H9 (cell line): ENCODE measurements around the gene KBTBD6. TPM values are rescaled to one million over a fixed set of nuclear protein-coding genes. Genes with fewer than 3 reads are reported as not detected.
A peak's percentile ranks its signal among the peaks of the same experiment; 100 is the strongest.

Experiments used
- DNase-seq: peaks from one replicate; pipeline ENCODE4 v3.0.0-alpha.2; 2017
- H2AFZ ChIP-seq: one replicate; pipeline ENCODE4 v1.6.1; 2013; ENCODE audit warnings: mild to moderate bottlenecking, low read length, control low read depth, moderate library complexity
- H2AK5ac ChIP-seq: 2 replicates; pipeline ENCODE4 v1.6.1; 2013; ENCODE audit warnings: low read length, control low read depth, mixed read lengths; ENCODE audit not compliant: insufficient read length
- H2BK120ac ChIP-seq: one replicate; pipeline ENCODE4 v1.6.1; 2013; ENCODE audit warnings: low read depth, mild to moderate bottlenecking, low read length, control low read depth, inconsistent platforms; ENCODE audit not compliant: poor library complexity, severe bottlenecking
- H2BK12ac ChIP-seq: 2 replicates; pipeline ENCODE4 v1.6.1; 2013; ENCODE audit warnings: low read length, control low read depth, mixed read lengths, low read depth; ENCODE audit not compliant: insufficient read length
- H2BK15ac ChIP-seq: 2 replicates; pipeline ENCODE4 v1.6.1; 2013; ENCODE audit warnings: low read depth, low read length, control low read depth
- H2BK20ac ChIP-seq: one replicate; pipeline ENCODE4 v1.6.1; 2013; ENCODE audit warnings: low read depth, mild to moderate bottlenecking, low read length, control low read depth, inconsistent platforms; ENCODE audit not compliant: poor library complexity, severe bottlenecking
- H2BK5ac ChIP-seq: 2 replicates; pipeline ENCODE4 v1.6.1; 2013; ENCODE audit warnings: low read length, control low read depth, mixed read lengths; ENCODE audit not compliant: insufficient read length
- H3K14ac ChIP-seq: 2 replicates; pipeline ENCODE4 v1.6.1; 2013; ENCODE audit warnings: low read length, control low read depth; ENCODE audit not compliant: insufficient read depth
- H3K18ac ChIP-seq: 2 replicates; pipeline ENCODE4 v1.6.1; 2013; ENCODE audit warnings: low read depth, mild to moderate bottlenecking, mixed read lengths, low read length, control low read depth; ENCODE audit not compliant: insufficient read length
- H3K23ac ChIP-seq: 2 replicates; pipeline ENCODE4 v1.6.1; 2013; ENCODE audit warnings: low read length, control low read depth, mixed read lengths, low read depth; ENCODE audit not compliant: insufficient read length
- H3K23me2 ChIP-seq: 2 replicates; pipeline ENCODE4 v1.6.1; 2013; ENCODE audit warnings: low read depth, mild to moderate bottlenecking, mixed read lengths, low read length, control low read depth; ENCODE audit not compliant: insufficient read length, poor library complexity, severe bottlenecking
- H3K27ac ChIP-seq: 2 replicates; pipeline ENCODE4 v1.5.1; 2013; ENCODE audit warnings: low read length, control low read depth, mixed read lengths, low read depth; ENCODE audit not compliant: insufficient read length
- H3K27me3 ChIP-seq: 2 replicates; pipeline ENCODE4 v1.6.1; 2013; ENCODE audit warnings: low read length, control low read depth, inconsistent platforms; ENCODE audit not compliant: insufficient read depth
- H3K4ac ChIP-seq: 2 replicates; pipeline ENCODE4 v1.6.1; 2013; ENCODE audit warnings: low read depth, mild to moderate bottlenecking, control low read depth, inconsistent platforms, low read length, moderate library complexity
- H3K4me1 ChIP-seq: 2 replicates; pipeline ENCODE4 v1.6.1; 2013; ENCODE audit warnings: low read length, control low read depth, inconsistent platforms; ENCODE audit not compliant: insufficient read depth
- H3K4me2 ChIP-seq: 2 replicates; pipeline ENCODE4 v1.6.1; 2013; ENCODE audit warnings: low read length, control low read depth, mixed read lengths; ENCODE audit not compliant: insufficient read length, insufficient read depth
- H3K56ac ChIP-seq: 2 replicates; pipeline ENCODE4 v1.6.1; 2013; ENCODE audit warnings: low read depth, mild to moderate bottlenecking, mixed read lengths, low read length, control low read depth; ENCODE audit not compliant: insufficient read length
- H3K79me1 ChIP-seq: 2 replicates; pipeline ENCODE4 v1.6.1; 2013; ENCODE audit warnings: low read depth, mild to moderate bottlenecking, moderate library complexity, low read length, control low read depth, inconsistent platforms; ENCODE audit not compliant: insufficient read depth, poor library complexity, severe bottlenecking
- H3K79me2 ChIP-seq: 2 replicates; pipeline ENCODE4 v1.6.1; 2013; ENCODE audit warnings: low read length, control low read depth, inconsistent platforms; ENCODE audit not compliant: insufficient read depth
- H3K9ac ChIP-seq: 2 replicates; pipeline ENCODE4 v1.6.1; 2013; ENCODE audit warnings: low read length, control low read depth, mixed read lengths; ENCODE audit not compliant: insufficient read length; ENCODE audit errors: extremely low read depth
- H3K9me3 ChIP-seq: one replicate; pipeline ENCODE4 v1.6.1; 2013; ENCODE audit warnings: low read depth, low read length, inconsistent platforms; ENCODE audit not compliant: control insufficient read depth
- H3T11ph ChIP-seq: one replicate; pipeline ENCODE4 v1.6.1; 2013; ENCODE audit warnings: mild to moderate bottlenecking, low read length, control low read depth, inconsistent platforms
- H4K20me1 ChIP-seq: one replicate; pipeline ENCODE4 v1.6.1; 2013; ENCODE audit not compliant: control insufficient read depth, insufficient read length, insufficient read depth
- H4K5ac ChIP-seq: 2 replicates; pipeline ENCODE4 v1.6.1; 2013; ENCODE audit warnings: low read depth, mild to moderate bottlenecking, mixed read lengths, low read length, control low read depth; ENCODE audit not compliant: insufficient read length
- H4K8ac ChIP-seq: replicated peaks from 2 replicates; pipeline ENCODE4 v1.6.1; 2013; ENCODE audit warnings: low read length, control low read depth, mixed read lengths, low read depth; ENCODE audit not compliant: insufficient read length
- H4K91ac ChIP-seq: 2 replicates; pipeline ENCODE4 v1.6.1; 2013; ENCODE audit warnings: low read depth, mild to moderate bottlenecking, moderate library complexity, mixed read lengths, low read length, control low read depth; ENCODE audit not compliant: insufficient read length
- H3K27ac Mint-ChIP-seq, 3 experiments: 2 replicates in 2 of 3; 3 replicates in 1 of 3; pipeline ENCODE4 v1.8.0; 2020 to 2021; ENCODE audit warnings: mixed read lengths in 3 of 3, mild to moderate bottlenecking in 1 of 3, moderate library complexity in 1 of 3
- H3K27me3 Mint-ChIP-seq: 2 replicates; pipeline ENCODE4 v1.8.0; 2021; ENCODE audit warnings: low read depth, mild to moderate bottlenecking, moderate library complexity, mixed read lengths
- H3K36me3 Mint-ChIP-seq, 3 experiments: 2 replicates in 2 of 3; 3 replicates in 1 of 3; pipeline ENCODE4 v1.8.0; 2020 to 2021; ENCODE audit warnings: low read depth in 3 of 3, mixed read lengths in 3 of 3; ENCODE audit not compliant: insufficient read depth in 1 of 3
- H3K4me1 Mint-ChIP-seq, 2 experiments: 2 replicates each; pipeline ENCODE4 v1.8.0; 2020; ENCODE audit warnings: mixed read lengths in 2 of 2
- H3K4me3 Mint-ChIP-seq, 2 experiments: 2 replicates in 1 of 2; 3 replicates in 1 of 2; pipeline ENCODE4 v1.8.0; 2020 to 2021; ENCODE audit warnings: mild to moderate bottlenecking in 2 of 2, mixed read lengths in 2 of 2, moderate library complexity in 1 of 2
- H3K9me3 Mint-ChIP-seq, 2 experiments: 2 replicates in 1 of 2; 3 replicates in 1 of 2; pipeline ENCODE4 v1.8.0; 2020; ENCODE audit warnings: mild to moderate bottlenecking in 2 of 2, mixed read lengths in 2 of 2, moderate library complexity in 1 of 2
- CTCF ChIP-seq: fragments of 200-600 bp; sonication (generic); conservative IDR thresholded peaks from 3 replicates; pipeline ENCODE4 v1.8.0; 2021; ENCODE audit warnings: antibody characterized with exemption, mild to moderate bottlenecking
- WGBS: extraction: QIAGEN DNeasy Blood & Tissue Kit; methylation state at CpG from one replicate; pipeline ENCODE4 v1.1.7; 2013; ENCODE audit warnings: missing lambda C conversion rate, low lambda C conversion rate, mixed read lengths; ENCODE audit not compliant: insufficient read length; ENCODE audit errors: extremely low coverage; 5-methylcytosine and 5-hydroxymethylcytosine counted together
- total RNA-seq: library from RNA; stranded (reverse); gene quantifications from 2 replicates; pipeline ENCODE4 v1.2.1, GENCODE V29; 2021

KBTBD6 gene
- total RNA-seq, 1 experiment from 2014 or later = 11.5 TPM

- Histone ChIP-seq H3K18ac (peak overlapping the region; percentile 27), H2BK120ac (no peak overlapping the region), H4K8ac (no peak overlapping the region), H4K91ac (no peak overlapping the region), H3K79me1 (no peaks in the 10 kb centered on the region), H2BK12ac (no peak overlapping the region), H3K23me2 (no peaks in the 10 kb centered on the region), H3K23ac (no peak overlapping the region), H3K4ac (no peak overlapping the region), H3K79me2 (no peaks in the 10 kb centered on the region), H4K20me1 (no peaks in the 10 kb centered on the region), H2AK5ac (no peak overlapping the region), H4K5ac (no peak overlapping the region), H2AFZ (no peak overlapping the region), H3K27me3 (no peaks in the 10 kb centered on the region), H2BK5ac (no peak overlapping the region), H2BK15ac (no peak overlapping the region), H3K9ac (no peak overlapping the region), H3K4me1 (no peaks in the 10 kb centered on the region), H3K4me2 (no peak overlapping the region), H3K9me3 (no peaks in the 10 kb centered on the region), H3K14ac (no peak overlapping the region), H3K27ac (no peak overlapping the region), H3T11ph (no peak overlapping the region), H3K56ac (no peak overlapping the region), H2BK20ac (no peak overlapping the region)
- peak; percentile 89 for DNase-seq
- Mint-ChIP-seq H3K9me3 (no peaks in the 10 kb centered on the region; a peak in 1 of 5 replicates), H3K27ac (peak overlapping the region in 1 of 3 experiments; percentile 29; a peak in 1 of 7 replicates), H3K4me3 (peak overlapping the region in 1 of 2 experiments; percentile 69; a peak in 3 of 5 replicates), H3K36me3 (peaks cover 0 to 3% (median 0%) of the 10 kb centered on the region in 3 experiments; a peak in 2 of 7 replicates), H3K27me3 (no peaks in the 10 kb centered on the region), H3K4me1 (peaks cover 3 to 13% of the 10 kb centered on the region in 2 experiments)
- WGBS = no CpG with 5 or more reads among the region's 15 CpGs
- TF ChIP-seq CTCF = no peak
Observed at GRCh38 chr13:41107104-41107571, 25.5 kb downstream of the KBTBD6 start.
